Lower leg skin (tissue), 3 donors: ENCODE results near the gene PNLIPRP1.

Experiments used
- CTCF ChIP-seq, 3 donors: fragments of 450-650 bp; IDR thresholded peaks; one replicate each; pipeline ENCODE4 v1.5.1; 2016; ENCODE audit warnings: antibody characterized with exemption in 3 of 3, mild to moderate bottlenecking in 3 of 3, moderate library complexity in 2 of 3
- POLR2A ChIP-seq, 2 donors: fragments of 450-650 bp; IDR thresholded peaks; one replicate each; pipeline ENCODE4 v1.6.1; 2016 to 2017; ENCODE audit warnings: antibody characterized with exemption in 2 of 2, mild to moderate bottlenecking in 1 of 2, moderate library complexity in 1 of 2

GRCh38 chr10:116621476-116621875 lies 30.7 kb downstream of the PNLIPRP1 start:
- TF ChIP-seq POLR2A (IDR thresholded peaks at IDR 0.05) (no peak), CTCF (IDR thresholded peaks at IDR 0.05) (no peak)
